AG08396 (cell line): ENCODE data around the gene ZC3H7A.

Experiments
- DNase-seq: peaks from one replicate; pipeline ENCODE4 v3.0.0; 2012; ENCODE audit warnings: low spot score, mixed read lengths

ZC3H7A gene

GRCh38 chr16:11737713-11738112 is 59.3 kb downstream of the ZC3H7A start:
- DNase-seq, result no peak

GRCh38 chr16:11736903-11737302 is 60.2 kb downstream of the ZC3H7A start:
- DNase-seq, result no peak

GRCh38 chr16:11735787-11736186 is 61.3 kb downstream of the ZC3H7A start:
- DNase-seq, result no peak

- no peak for DNase-seq
Observed at GRCh38 chr16:11734653-11735043, 62.4 kb downstream of the ZC3H7A start.

GRCh38 chr16:11734025-11734652 is 62.9 kb downstream of the ZC3H7A start:
- no peak for DNase-seq

GRCh38 chr16:11731222-11731621 is 65.8 kb downstream of the ZC3H7A start:
- DNase-seq, result no peak

GRCh38 chr16:11729787-11730186 is 67.3 kb downstream of the ZC3H7A start:
- DNase-seq, result no peak

- DNase-seq, result no peak
Observed at GRCh38 chr16:11727796-11728543, 69.1 kb downstream of the ZC3H7A start.

GRCh38 chr16:11726008-11726407 is 71.0 kb downstream of the ZC3H7A start:
- no peak for DNase-seq

- DNase-seq, result no peak
Observed at GRCh38 chr16:11725457-11725856, 71.6 kb downstream of the ZC3H7A start.

- DNase-seq, result no peak
Observed at GRCh38 chr16:11722468-11722808, 74.6 kb downstream of the ZC3H7A start.

GRCh38 chr16:11721781-11722467 is 75.1 kb downstream of the ZC3H7A start:
- no peak for DNase-seq

GRCh38 chr16:11719762-11720161 is 77.3 kb downstream of the ZC3H7A start:
- DNase-seq, result no peak

- DNase-seq, result no peak
Observed at GRCh38 chr16:11719171-11719570, 77.9 kb downstream of the ZC3H7A start.

GRCh38 chr16:11717811-11718210 is 79.2 kb downstream of the ZC3H7A start:
- no peak for DNase-seq

GRCh38 chr16:11716336-11716735 is 80.7 kb downstream of the ZC3H7A start:
- DNase-seq, result no peak

- no peak for DNase-seq
Observed at GRCh38 chr16:11715246-11715947, 81.7 kb downstream of the ZC3H7A start.

GRCh38 chr16:11712122-11712521 is 84.9 kb downstream of the ZC3H7A start:
- no peak for DNase-seq

GRCh38 chr16:11711662-11712061 is 85.4 kb downstream of the ZC3H7A start:
- no peak for DNase-seq

GRCh38 chr16:11708421-11708820 is 88.6 kb downstream of the ZC3H7A start:
- DNase-seq, result no peak

GRCh38 chr16:11707679-11708197 is 89.3 kb downstream of the ZC3H7A start:
- no peak for DNase-seq

GRCh38 chr16:11706180-11706742 is 90.8 kb downstream of the ZC3H7A start:
- no peak for DNase-seq
